Ascending aorta (tissue), 2 donors: ENCODE data around the gene MARK4. TPM values are rescaled to one million over a fixed set of nuclear protein-coding genes. Genes with fewer than 3 reads are reported as not detected.
"Not testable (repeated sequence)": the region's sequence is repeated elsewhere in the genome, so short reads cannot be mapped to it uniquely, and the experiment has no call there.

Experiments
- DNase-seq, 2 donors: peaks; one replicate each; pipeline ENCODE4 v3.0.0-alpha.2; 2019; ENCODE audit warnings: low spot score in 2 of 2
- H3K27ac ChIP-seq, 2 donors: fragments of 200-600 bp; sonication (generic); one replicate each; pipeline ENCODE4 v1.5.1; 2016 to 2017; ENCODE audit warnings: mild to moderate bottlenecking in 1 of 2
- H3K27me3 ChIP-seq: fragments of 200-600 bp; sonication (generic); one replicate; pipeline ENCODE4 v1.5.1; 2017
- H3K36me3 ChIP-seq, 2 donors: fragments of 200-600 bp; sonication (generic); one replicate each; pipeline ENCODE4 v1.5.1; 2016
- H3K4me1 ChIP-seq, 2 donors: fragments of 200-600 bp; sonication (generic); one replicate each; pipeline ENCODE4 v1.5.1; 2016 to 2017; ENCODE audit warnings: mild to moderate bottlenecking in 1 of 2
- H3K4me3 ChIP-seq, 2 donors: fragments of 200-600 bp; sonication (generic); one replicate each; pipeline ENCODE4 v1.5.1; 2016 to 2017; ENCODE audit warnings: mild to moderate bottlenecking in 1 of 2
- H3K9me3 ChIP-seq, 2 donors: fragments of 200-600 bp; sonication (generic); one replicate each; pipeline ENCODE4 v1.5.1; 2016
- CTCF ChIP-seq, 3 experiments: fragments of 200-600 bp in 2 of 3; fragments of 450-650 bp in 1 of 3; sonication (generic) in 2 of 3; IDR thresholded peaks; one replicate each; pipeline ENCODE4 v1.5.1; 2016 to 2019; ENCODE audit warnings: antibody characterized with exemption in 3 of 3, mild to moderate bottlenecking in 1 of 3, moderate library complexity in 1 of 3
- intact Hi-C: fragments of 100-400 bp; cut with DNase I; formaldehyde crosslinking; loops from one replicate; pipeline ENCODE4 v1.15.1; 2023
- total RNA-seq: library from RNA; depleted of rRNA; stranded (reverse); fragments of >200 nt; gene quantifications from one replicate; pipeline ENCODE4 v1.1.0, GENCODE V29; 2016

Gene MARK4
- total RNA-seq, 1 donor from 2014 or later = 22.8 TPM

DNA sequence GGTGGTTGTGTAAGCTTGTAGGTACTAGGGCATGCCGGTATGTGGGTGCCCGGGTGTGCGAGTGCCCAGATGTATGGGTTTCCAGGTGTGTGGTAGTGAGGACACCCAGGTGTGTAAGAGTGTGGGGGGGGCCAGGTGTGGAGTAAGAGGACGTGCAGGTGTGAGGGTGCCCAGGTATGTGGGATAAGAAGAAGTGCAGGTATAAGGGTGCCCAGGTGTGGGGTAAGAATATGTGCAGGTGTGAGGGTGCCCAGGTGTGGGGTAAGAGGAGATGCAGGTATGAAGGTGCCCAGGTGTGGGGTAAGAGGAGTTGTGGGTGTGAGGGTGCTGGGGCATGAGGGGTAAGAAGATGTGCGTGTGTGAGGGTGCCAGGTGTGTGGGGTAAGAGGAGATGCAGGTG lies 14.3 kb downstream of the MARK4 start:
- Histone ChIP-seq H3K4me3 (no peak overlapping the region), H3K27me3 (no peaks in the 10 kb centered on the region), H3K4me1 (no peaks in the 10 kb centered on the region), H3K9me3 (no peaks in the 10 kb centered on the region), H3K36me3 (peaks cover 31 to 50% of the 10 kb centered on the region in 2 donors), H3K27ac (no peak overlapping the region)
- no peak for DNase-seq
- TF ChIP-seq CTCF (IDR thresholded peaks at IDR 0.05) = no peak
- intact Hi-C loops = no loop called here

DNA sequence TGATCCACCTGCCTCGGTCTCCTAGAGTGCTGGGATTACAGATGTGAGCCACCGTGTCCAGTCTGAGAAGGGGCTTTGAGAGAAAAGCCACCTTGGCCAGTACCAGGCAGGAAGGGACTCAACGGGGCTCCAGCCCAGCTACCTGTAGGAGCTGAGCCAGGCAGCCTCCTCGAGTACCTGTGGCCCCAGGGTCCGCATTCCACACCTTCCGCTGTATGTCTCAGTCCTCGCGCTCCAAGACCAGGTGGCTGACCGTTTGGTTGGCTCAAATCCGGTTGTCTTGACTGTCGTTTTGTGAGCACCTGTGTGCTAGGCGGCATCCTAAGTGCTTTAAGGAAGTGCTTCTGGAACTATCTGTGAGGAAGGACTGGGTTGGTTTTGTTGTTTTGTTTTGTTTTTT lies 16.2 kb downstream of the MARK4 start:
- Histone ChIP-seq H3K4me3 (no peak overlapping the region), H3K9me3 (no peaks in the 10 kb centered on the region), H3K27ac (no peak overlapping the region), H3K27me3 (no peaks in the 10 kb centered on the region), H3K4me1 (no peaks in the 10 kb centered on the region), H3K36me3 (peaks cover 41 to 64% of the 10 kb centered on the region in 2 donors)
- no peak for TF ChIP-seq CTCF (IDR thresholded peaks at IDR 0.05)
- intact Hi-C loops = no loop called here
- DNase-seq = no peak

- H3K4me3 ChIP-seq, H3K27me3 ChIP-seq, H3K27ac ChIP-seq, intact Hi-C loops, H3K4me1 ChIP-seq, H3K9me3 ChIP-seq, DNase-seq: not testable (repeated sequence)
- H3K36me3 ChIP-seq = peaks cover 44 to 76% of the 10 kb centered on the region in 2 donors
Measured at GRCh38 chr19:45269939-45270338, 18.9 kb downstream of the MARK4 start.

GRCh38 chr19:45271098-45271734 lies 20.1 kb downstream of the MARK4 start:
- H3K36me3 ChIP-seq = peaks cover 48 to 79% of the 10 kb centered on the region in 2 donors

DNA sequence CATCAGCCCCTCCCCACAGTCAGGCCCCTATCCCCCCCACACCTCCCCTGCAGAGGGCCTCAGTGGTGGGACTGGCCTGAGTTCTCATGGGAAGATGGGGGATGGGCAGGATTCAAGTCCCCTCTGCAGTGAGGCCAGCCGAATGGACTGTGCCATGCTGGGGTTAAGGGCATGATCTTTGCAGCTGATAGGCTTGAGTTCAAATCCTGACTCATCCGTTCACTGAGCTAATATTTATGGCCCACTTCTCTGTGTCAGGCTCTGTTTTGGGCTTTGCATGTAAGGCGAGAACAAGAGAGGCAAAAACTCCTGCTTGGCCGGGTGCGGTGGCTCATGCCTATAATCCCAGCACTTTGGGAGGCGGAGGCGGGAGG lies 20.7 kb downstream of the MARK4 start:
- H3K4me3 ChIP-seq = no peak overlapping the region
- no peaks in the 10 kb centered on the region for H3K27me3 ChIP-seq
- no peak overlapping the region for H3K27ac ChIP-seq
- DNase-seq = no peak
- H3K9me3 ChIP-seq = no peaks in the 10 kb centered on the region
- no peak for TF ChIP-seq CTCF (IDR thresholded peaks at IDR 0.05)
- intact Hi-C loops = no loop called here
- H3K36me3 ChIP-seq = peaks cover 48 to 80% of the 10 kb centered on the region in 2 donors
- no peaks in the 10 kb centered on the region for H3K4me1 ChIP-seq

More at GRCh38 chr19:45271098-45271734, 20.1 kb downstream of the MARK4 start:
- Histone ChIP-seq H3K27me3 (no peaks in the 10 kb centered on the region), H3K9me3 (no peaks in the 10 kb centered on the region), H3K4me1 (no peaks in the 10 kb centered on the region), H3K27ac (no peak overlapping the region), H3K4me3 (no peak overlapping the region)
- no peak for TF ChIP-seq CTCF (IDR thresholded peaks at IDR 0.05)
- DNase-seq = peak in 1 of 2 donors; percentile 48
- intact Hi-C loops = no loop called here

DNA sequence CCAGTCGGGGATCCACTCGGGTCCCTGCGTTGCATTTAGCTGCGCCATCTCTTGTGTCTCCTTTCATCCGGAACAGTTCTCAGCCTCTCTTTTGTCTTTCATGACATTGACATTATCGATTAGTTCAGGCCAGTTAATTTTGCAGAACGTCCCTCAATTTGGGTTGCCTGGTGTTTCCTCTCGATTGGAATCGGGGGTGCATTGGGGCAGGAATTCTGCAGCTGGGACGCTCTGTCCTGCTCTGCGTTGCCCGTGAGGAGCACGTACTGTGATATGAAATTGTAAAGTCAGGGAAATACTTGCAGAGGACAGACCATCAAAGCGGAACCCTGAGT lies 22.4 kb downstream of the MARK4 start:
- H3K36me3 ChIP-seq = peaks cover 42 to 82% of the 10 kb centered on the region in 2 donors
- no peak overlapping the region for H3K27ac ChIP-seq
- TF ChIP-seq CTCF (IDR thresholded peaks at IDR 0.05) = no peak
- H3K4me1 ChIP-seq = no peaks in the 10 kb centered on the region
- H3K4me3 ChIP-seq = no peak overlapping the region
- intact Hi-C loops = no loop called here
- no peaks in the 10 kb centered on the region for H3K27me3 ChIP-seq
- no peaks in the 10 kb centered on the region for H3K9me3 ChIP-seq
- DNase-seq = no peak
